GM19463 (cell line): ENCODE data around the gene FBXL20.

ENCODE experiments used
- ATAC-seq: cut with Tn5 transposase; IDR thresholded peaks from one replicate; pipeline ENCODE4 v1.9.1; 2021; ENCODE audit warnings: mild to moderate bottlenecking, moderate library complexity; ENCODE audit not compliant: unreplicated experiment

The FBXL20 gene

DNA sequence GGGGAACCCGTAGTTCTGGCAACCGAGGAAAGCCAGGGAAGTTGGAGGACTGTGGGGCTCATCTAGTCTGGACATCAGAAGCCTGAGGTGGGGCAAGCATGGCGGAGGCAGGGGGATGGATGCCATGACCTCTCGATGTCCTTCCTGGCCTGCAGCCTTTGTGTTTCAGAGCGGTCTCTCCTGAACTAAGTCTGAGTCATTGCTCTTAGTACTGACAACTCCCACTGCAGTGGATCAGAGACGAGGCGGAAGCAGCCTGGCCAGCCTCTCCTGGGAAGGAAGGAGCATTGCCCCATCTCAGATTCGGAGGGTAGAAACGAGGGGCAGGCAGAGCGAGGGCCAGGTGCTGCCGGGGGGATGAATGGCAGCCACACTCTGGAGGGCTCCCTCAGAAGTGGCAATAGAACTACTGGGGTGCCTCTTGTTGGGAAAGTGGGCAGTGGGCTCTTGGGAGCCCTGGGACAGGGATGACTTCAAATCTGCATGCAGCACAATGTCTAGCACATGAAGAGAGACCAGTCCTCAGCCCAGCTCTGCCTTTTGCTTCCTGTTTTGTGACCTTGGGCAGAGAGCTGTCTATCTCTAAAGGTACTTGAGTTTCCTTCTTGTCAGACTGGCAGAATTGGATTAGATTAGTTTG, 172.0 kb downstream of the FBXL20 start:
- ATAC-seq = no peak

GRCh38 chr17:39227364-39227919, 174.0 kb downstream of the FBXL20 start:
- ATAC-seq = no peak

DNA sequence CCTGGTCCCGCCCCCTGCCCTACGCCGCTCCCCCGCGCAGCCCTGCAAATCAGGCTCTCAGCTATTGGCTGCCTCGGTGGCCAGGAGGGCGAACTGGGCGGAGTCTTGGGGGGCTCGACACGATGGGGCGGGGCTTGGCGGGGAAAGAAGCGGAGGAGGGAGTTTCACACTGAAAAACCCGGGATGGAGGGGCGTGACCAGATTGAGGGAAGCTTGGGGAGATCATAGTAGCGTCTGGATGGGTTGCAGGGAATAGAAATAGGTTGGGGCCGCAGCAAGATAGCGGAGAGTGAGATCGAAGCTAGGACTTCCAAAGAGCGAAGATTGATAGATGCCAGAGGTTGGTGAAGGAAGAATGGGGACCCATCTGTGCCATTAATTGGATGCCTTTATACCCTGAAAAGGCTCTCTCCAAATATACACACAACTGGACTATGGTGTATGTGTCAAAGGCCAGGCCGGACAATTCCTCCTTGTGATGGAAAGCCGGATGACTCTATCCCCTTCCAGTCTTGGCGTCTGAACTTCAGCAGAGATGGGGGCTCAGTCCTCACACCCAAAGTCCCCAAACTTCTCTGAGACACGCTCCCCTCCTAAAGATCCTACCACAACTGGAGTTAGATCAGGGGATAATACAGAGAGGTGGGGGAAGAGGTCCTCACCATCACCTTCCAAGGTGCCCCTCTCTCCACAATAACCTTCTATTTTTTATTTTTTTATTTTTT, 175.3 kb downstream of the FBXL20 start:
- no peak for ATAC-seq

DNA sequence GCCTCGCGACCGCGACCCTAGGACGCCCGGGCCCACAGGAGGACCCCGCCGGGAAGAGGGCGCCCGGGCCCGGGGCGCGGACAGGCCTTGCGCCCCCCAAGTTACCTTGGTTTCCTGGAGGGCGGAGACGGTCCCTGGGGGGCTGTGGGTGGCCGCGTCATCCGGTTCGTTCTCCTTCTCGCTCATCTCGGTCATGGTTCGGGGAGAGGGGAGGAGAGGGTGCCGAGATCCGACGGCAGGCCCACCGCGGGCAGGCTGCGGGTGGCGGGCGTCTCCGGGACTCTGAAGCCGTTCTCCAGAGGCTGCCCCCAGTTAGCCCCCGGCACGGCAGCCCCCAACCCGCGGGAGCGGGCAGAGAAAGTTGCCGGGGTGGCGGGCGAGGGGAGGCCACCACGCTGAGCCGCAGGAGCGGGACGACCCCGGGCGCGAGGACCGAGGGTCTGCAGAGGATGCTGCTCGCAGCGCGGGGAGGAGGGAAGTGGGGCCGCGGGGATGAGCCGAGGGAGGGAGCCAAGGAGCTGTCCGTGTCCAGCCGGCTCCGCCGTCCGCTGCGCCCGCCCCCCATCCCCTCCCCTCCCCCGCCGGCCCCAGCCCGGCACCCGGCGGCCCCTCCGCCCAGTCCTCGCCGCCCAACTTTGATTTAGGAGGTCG, 176.0 kb downstream of the FBXL20 start, which contains the start of gene STAC2:
TSS of gene STAC2 (minus strand) at position 638 of the 651 bp plus-strand sequence. CDS start at position 195, 443 bp downstream.
- no peak for ATAC-seq

- no peak for ATAC-seq
Observed at GRCh38 chr17:39224778-39225307, 176.6 kb downstream of the FBXL20 start.

- no peak for ATAC-seq
Observed at GRCh38 chr17:39223907-39224777, 177.3 kb downstream of the FBXL20 start.

DNA sequence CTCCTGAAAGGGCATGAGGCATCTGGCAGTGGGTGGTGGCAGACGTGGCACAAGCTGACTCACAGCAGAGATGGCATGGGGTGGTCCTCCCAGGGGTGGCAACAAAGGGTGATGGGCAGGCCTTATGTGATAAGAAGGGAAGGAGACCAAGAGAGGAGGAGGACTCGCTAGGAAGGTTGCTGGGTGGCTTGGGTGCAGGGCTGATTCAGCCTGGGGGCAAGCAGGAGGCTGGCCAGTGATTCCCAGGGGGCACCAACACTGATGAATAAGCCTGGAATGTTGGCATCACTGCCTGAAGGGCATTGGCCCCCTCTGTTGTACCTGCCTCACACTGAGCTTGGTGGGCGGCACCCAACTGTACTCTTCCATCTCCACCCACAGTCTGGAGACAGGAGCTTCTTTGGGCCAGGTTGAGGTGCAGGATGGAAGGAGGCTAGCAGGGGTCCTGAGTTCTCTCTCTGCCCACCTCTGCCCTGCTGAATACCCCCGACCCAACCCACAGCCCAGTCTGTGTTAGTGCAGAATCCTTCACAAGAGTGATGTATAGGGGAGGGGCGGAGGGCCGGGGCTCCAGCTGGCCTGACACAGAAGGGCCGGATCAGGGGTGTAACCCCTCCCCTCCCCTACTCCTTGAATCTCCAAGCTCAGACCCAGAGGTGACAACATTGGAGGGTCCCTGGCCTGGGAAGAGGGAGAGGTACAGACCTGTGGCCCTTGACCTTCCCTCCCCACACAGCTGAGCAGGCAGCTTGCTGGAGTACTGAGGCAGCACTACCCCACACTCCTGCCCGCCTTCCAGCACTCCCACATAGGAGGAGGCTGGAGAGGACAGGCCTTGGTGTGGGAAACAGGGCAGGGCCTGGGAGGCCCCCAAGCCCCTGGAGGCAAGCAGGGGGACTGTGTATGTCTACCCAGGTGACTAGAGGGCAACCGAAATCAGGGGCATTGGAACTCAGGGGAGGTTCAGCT, 178.3 kb downstream of the FBXL20 start:
- no peak for ATAC-seq

DNA sequence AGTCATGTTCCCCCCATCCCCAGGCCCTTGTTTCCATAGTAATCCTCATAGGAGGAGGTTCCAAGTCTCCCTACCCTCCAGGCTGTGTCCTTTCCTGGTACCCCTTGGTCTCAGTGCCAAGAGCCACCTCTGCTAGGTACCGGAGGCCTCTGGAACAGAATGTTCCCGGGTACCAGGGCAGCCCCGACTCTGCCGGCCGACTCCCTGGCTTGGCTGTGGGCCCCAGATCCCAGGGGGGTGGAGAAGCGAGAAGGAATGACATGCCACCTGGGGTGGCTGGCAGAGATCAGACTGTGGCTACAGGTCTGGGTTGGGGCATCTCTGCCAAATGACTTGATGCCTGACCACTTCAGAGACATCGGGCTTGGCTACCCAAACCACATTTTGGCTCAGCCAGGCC, 179.3 kb downstream of the FBXL20 start:
- no peak for ATAC-seq

DNA sequence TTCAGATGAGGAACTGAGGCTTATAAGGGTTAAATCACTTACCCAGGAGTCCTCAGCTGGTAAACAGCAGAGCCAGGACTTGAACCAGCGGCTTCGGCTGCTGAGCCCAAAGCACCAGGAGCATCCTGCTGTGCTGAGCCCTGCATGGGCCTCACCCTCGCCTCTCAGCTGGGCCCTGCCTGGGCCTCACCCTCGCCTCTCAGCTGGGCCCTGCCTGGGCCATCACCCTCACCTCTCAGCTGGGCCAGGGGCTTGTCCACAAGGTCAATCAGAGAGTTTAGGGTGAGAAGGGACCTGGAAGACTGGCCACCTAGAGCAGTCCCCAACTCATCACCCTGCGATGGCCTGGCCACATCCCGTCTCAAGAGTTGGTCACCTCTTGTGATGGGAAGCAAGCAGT, 179.9 kb downstream of the FBXL20 start:
- ATAC-seq = no peak

GRCh38 chr17:39219647-39220154, 181.7 kb downstream of the FBXL20 start:
- no peak for ATAC-seq

DNA sequence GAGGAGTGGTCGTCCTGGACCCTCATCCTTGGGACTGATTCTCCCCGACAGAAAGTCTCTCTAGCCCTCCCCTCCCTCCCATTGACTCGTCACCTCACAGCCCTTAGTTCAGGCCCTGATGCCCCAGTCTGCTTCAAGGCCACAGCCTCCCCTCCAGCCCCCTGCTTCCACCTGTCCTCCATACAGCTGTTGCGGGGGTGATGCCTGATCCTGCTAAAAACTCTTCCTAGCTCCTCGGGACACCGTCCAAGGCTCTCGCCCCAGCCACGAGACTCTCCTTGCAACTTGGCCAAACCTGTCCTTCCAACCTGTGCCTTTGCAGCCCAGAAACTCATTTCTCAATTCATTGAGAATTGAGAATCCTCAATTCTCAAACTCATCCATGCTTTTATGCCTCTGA, 182.5 kb downstream of the FBXL20 start:
- ATAC-seq = no peak

DNA sequence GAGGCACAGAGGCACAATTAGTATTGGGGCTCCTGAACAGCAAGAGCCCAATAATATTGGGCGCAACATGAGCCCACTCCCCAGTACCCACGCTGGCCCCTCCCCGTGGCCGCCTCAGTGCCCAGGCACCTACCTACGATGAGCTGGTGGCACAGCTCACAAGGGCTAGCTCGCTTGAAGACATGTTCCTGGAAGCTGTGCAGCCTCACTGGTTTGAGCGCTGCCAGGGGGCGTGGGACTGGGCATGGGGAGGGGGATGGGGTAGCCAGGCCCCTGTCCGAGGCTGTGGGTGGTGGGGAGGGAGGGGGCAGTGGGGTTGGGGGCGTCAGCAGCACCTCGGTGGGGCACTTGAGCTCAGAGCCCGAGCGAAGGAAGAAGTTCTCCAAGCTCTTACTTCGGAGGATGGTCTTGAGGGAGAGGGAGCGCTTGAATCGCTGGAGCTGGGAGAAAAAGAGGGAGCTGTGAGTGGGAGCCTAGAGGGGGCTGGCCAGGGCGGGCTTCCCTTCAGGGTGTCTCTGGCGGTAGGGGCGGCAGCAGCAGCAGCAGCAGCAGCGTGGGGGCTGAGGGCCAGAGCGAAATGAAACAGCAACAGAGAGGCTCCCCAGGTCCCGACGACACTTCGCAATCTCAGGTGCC, 183.6 kb downstream of the FBXL20 start:
- ATAC-seq = no peak

DNA sequence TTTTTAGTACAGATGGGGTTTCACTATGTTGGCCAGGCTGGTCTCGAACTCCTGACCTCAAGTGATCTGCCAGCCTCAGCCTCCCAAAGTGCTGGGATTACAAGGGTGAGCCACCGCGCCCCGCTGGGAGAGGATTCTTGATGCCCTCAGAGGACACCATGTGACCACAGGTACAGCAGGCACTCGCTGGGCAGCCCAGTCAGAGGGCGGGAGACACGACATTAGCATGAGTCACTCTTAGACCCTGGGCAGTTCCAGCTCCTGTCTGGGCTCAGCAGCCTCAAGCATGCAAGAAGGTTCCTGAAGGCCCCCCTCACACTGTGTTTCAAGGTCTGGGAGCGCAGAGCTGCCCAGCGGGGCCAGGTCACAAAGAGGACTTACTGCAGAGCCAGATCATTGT, 187.6 kb downstream of the FBXL20 start:
- ATAC-seq = no peak

GRCh38 chr17:39212841-39213480, 188.5 kb downstream of the FBXL20 start:
- no peak for ATAC-seq

DNA sequence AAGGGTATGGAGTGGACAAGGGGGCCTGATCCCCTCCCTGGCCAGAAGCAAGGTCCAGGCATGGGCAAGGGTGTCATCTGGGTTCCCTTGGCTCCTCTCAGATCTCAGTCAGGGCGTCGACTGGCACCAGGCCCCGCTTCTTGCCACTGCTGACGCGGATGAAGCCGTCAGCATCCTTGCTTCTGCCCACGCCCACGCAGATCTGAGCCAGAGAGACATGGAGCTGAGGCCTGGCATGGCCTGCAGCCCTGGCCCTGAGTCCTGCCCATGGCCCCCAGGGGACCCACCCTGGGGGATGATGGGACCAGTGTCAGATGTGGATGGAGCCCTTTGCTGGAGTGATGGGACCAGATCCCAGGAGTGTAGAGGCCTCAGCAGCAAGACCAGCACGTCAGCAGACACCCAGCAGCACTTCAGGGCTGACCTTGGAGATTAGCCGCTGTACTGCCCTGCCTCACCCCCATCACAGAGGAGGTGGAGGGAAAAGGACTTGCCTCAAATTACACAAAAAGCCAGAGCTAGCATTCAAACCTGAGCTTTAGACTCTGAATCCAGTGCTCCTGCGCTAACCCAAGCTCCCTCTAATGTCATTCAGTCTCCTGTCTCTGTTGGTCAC, 189.1 kb downstream of the FBXL20 start:
- no peak for ATAC-seq

GRCh38 chr17:39210093-39210434, 191.4 kb downstream of the FBXL20 start:
- ATAC-seq = no peak

DNA sequence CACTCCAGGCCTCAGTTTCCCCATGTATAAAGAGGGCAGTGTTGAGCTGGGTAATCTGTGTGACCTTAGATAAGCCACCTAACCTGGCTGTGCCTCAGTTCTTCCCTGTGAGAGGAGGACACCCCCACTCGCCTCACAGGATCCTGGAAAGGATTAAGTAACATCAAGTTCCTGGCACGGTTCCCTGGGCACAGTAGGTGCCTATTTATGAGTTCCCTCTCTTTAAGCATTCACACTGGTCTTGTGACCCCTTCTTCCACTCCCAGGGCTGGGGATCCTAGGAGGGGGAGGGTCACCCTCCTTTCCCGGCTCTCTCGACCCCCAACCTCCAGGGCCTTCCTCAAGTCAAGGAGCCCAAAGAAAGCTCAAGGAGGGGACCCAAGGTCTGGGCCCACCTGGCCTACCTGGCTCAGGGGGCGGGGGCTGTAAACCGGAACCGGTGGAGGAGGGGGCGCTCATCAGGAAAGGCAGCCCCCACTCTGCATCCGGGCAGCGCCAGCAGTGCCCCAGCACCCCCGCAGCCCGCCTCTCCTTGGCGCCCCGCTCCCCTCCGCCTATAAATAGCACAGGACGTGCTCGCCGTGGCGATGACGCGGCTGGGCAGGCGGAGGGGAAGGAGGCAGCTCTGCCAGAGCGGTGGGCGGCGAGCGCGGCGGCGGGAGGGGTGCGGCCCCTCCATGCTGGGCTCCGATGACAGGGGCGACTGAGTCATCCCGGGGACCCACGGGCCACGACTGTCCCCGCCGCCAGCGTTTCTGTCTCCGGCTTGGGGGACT, 191.9 kb downstream of the FBXL20 start:
- no peak for ATAC-seq
